ENCODE data around the gene PLPP2. TPM values are rescaled to one million over a fixed set of nuclear protein-coding genes. Genes with fewer than 3 reads are reported as not detected.

PLPP2 gene
- total and polyA plus RNA-seq, 4 donors = 14.1 to 41.3 (median 35.0) TPM

DNA sequence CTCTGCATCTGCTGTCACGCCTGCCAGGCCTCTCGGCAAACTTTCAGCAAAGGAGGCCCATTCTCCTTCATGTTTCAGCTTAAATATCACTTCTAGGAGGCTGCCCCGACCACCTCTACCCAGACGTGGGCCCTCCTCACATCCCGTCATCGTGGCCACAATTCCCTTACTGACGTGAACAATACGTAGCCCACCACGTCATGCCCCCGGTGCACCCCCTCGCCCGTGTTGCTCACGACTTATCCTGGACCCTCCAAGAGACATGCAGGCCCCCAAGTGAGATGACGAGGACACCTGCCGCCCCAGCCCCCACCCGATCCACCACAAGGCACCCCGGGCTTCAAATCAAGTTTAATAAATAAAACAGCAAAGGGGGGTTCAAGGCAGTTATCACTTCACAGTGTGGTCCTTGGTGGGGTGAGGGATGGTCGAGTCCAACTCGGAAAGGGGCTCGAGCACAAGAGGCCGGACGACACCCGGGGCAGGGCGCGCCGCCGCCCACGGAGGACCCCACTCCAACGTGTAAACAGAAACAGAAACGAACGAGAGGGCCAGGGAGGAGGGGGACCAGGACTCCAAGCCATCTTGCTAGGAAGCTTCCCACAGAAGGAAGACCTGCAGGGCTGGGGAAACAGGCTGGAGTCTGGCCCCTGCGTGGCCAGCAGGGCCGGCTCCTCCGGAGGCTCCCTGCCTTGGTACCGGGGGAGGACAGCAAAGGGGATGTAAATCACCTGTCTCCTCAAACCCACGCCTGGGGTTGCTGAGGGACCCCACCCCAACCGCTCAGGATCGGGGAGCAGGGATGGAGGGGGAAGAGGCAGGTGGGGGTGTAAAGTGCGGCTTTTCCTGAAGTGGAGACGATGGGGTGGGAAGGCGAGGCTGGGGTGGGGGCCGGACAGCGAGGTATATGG lies 14.3 kb upstream of the PLPP2 start:
- Histone ChIP-seq H3K4me3 (no peak overlapping the region), H3K27ac (ENCODE audit: low read depth in 1 of 2, low read length in 1 of 2) (no peak overlapping the region), H3K4me1 (ENCODE audit: control insufficient read depth in 5 of 5, insufficient read depth in 5 of 5, low read length in 5 of 5) (peaks cover 0 to 6% (median 0%) of the 10 kb centered on the region in 5 donors), H3K9ac (ENCODE audit: insufficient read depth in 1 of 2, low read length in 2 of 2) (no peak overlapping the region), H3K27me3 (ENCODE audit: control insufficient read depth in 3 of 3, insufficient read depth in 3 of 3, low read length in 2 of 3) (no peaks in the 10 kb centered on the region), H3K36me3 (ENCODE audit: control insufficient read depth in 4 of 4, insufficient read depth in 4 of 4, low read length in 4 of 4) (peaks cover 0 to 39% (median 20%) of the 10 kb centered on the region in 4 donors), H3K9me3 (ENCODE audit: control insufficient read depth in 4 of 4, insufficient read depth in 3 of 4, low read length in 3 of 4) (no peaks in the 10 kb centered on the region)
- TF ChIP-seq, protein P1, sequence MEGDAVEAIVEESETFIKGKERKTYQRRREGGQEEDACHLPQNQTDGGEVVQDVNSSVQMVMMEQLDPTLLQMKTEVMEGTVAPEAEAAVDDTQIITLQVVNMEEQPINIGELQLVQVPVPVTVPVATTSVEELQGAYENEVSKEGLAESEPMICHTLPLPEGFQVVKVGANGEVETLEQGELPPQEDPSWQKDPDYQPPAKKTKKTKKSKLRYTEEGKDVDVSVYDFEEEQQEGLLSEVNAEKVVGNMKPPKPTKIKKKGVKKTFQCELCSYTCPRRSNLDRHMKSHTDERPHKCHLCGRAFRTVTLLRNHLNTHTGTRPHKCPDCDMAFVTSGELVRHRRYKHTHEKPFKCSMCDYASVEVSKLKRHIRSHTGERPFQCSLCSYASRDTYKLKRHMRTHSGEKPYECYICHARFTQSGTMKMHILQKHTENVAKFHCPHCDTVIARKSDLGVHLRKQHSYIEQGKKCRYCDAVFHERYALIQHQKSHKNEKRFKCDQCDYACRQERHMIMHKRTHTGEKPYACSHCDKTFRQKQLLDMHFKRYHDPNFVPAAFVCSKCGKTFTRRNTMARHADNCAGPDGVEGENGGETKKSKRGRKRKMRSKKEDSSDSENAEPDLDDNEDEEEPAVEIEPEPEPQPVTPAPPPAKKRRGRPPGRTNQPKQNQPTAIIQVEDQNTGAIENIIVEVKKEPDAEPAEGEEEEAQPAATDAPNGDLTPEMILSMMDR (IDR thresholded peaks at IDR 0.05; ENCODE audit: control extremely low read depth, extremely low read depth) = no peak
- WGBS, 2 donors = 94 to 95% methylated on average over 43 of the region's 43 CpGs
- ATAC-seq (ENCODE audit: insufficient read depth, low FRiP score) (no peak), DNase-seq (no peak)

DNA sequence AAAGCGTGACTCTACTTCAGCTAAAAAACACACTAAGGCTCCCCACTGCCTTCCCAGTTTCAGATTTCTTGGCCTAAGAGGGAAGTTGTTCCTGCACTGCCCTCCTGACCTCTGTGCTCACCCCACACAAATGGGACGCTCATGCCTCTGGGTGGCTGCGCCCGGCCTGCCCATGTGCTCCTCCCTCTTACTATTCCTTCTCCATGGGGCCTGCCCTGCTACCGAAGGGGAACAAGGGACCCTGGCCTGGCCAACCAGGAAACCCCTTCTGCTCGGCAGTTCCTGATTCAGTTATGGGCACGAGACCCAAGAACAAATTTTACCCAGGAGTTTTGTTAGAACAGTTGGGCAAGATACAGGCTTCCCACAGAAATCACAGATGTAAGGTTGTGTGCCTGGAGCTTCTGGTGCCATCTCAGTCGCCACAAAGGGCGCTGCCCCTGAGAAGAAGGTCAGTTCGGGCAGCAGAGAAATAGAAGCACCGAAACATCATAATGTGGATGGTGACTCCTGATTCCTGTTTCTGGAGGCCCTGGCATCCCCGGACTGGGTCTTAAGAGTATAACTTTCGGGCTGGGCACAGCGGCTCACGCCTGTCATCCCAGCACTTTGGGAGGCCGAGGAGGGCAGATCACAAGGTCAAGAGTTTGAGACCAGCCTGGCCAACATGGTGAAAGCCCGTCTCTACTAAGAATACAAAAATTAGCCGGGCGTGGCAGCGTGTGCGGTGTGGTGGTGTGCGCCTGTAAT lies 5.4 kb upstream of the PLPP2 start:
- Histone ChIP-seq H3K36me3 (ENCODE audit: control insufficient read depth in 4 of 4, insufficient read depth in 4 of 4, low read length in 4 of 4) (no peaks in the 10 kb centered on the region), H3K4me1 (ENCODE audit: control insufficient read depth in 5 of 5, insufficient read depth in 5 of 5, low read length in 5 of 5) (peaks cover 0 to 15% (median 7%) of the 10 kb centered on the region in 5 donors), H3K4me3 (no peak overlapping the region), H3K27me3 (ENCODE audit: control insufficient read depth in 3 of 3, insufficient read depth in 3 of 3, low read length in 2 of 3) (peaks cover 0 to 37% (median 20%) of the 10 kb centered on the region in 3 donors), H3K9ac (ENCODE audit: insufficient read depth in 1 of 2, low read length in 2 of 2) (no peak overlapping the region), H3K9me3 (ENCODE audit: control insufficient read depth in 4 of 4, insufficient read depth in 3 of 4, low read length in 3 of 4) (no peaks in the 10 kb centered on the region), H3K27ac (ENCODE audit: low read depth in 1 of 2, low read length in 1 of 2) (no peak overlapping the region)
- ATAC-seq (ENCODE audit: insufficient read depth, low FRiP score) = no peak
- 74 to 83% methylated on average over 22 of the region's 22 CpGs for WGBS, 2 donors
- TF ChIP-seq, protein P1 (IDR thresholded peaks at IDR 0.05; ENCODE audit: control extremely low read depth, extremely low read depth) = no peak
- DNase-seq = no peak

DNA sequence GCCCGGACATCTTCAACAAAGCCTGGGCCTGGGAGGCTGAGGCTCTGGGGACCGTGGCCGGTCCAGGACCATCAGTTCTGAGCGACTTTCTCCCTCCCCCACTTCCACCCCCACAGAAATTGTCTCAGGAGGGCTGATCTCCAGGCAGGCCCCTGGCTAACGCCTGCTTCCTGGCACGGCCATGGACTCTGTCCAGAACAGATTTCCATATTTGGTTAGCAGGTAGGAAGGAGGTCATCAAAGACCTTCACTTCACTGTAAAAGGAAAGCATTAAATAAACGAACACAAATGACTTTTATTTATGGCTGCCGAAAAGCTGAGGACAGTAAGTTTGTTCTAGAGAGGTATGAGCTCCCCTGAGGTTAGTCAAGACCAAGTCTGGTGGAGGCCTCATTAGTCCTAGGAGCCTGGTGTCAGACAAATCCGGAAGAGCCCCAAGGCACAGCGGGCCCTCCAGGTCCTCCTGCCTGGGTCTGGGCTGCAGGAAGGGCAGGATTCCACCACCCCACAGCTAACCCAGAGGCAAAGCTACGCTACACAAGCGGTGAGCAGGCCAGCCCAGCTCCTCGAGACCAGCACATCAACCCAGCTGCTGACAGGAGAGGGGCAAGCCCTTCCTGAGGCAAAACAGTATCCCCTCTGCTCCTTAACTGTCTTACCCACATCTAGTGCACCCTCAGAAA lies 4.6 kb upstream of the PLPP2 start:
- Histone ChIP-seq H3K9ac (ENCODE audit: insufficient read depth in 1 of 2, low read length in 2 of 2) (no peak overlapping the region), H3K4me3 (no peak overlapping the region), H3K27me3 (ENCODE audit: control insufficient read depth in 3 of 3, insufficient read depth in 3 of 3, low read length in 2 of 3) (peaks cover 0 to 37% (median 20%) of the 10 kb centered on the region in 3 donors), H3K27ac (ENCODE audit: low read depth in 1 of 2, low read length in 1 of 2) (peak overlapping the region in 1 of 2 donors; percentile 17), H3K36me3 (ENCODE audit: control insufficient read depth in 4 of 4, insufficient read depth in 4 of 4, low read length in 4 of 4) (no peaks in the 10 kb centered on the region), H3K4me1 (ENCODE audit: control insufficient read depth in 5 of 5, insufficient read depth in 5 of 5, low read length in 5 of 5) (peaks cover 0 to 19% (median 7%) of the 10 kb centered on the region in 5 donors), H3K9me3 (ENCODE audit: control insufficient read depth in 4 of 4, insufficient read depth in 3 of 4, low read length in 3 of 4) (no peaks in the 10 kb centered on the region)
- WGBS, 2 donors = 54 to 80% methylated on average over 13 of the region's 13 CpGs
- no peak for DNase-seq
- TF ChIP-seq, protein P1 (IDR thresholded peaks at IDR 0.05; ENCODE audit: control extremely low read depth, extremely low read depth) = no peak
- ATAC-seq (ENCODE audit: insufficient read depth, low FRiP score) = no peak
